Chondrocyte (in vitro differentiated cells): ENCODE measurements around the gene PPFIBP2. TPM values are rescaled to one million over a fixed set of nuclear protein-coding genes. Genes with fewer than 3 reads are reported as not detected.

Source experiments
- DNase-seq: peaks from one replicate; pipeline ENCODE4 v3.0.0; 2021; ENCODE audit warnings: mixed read lengths, low spot score
- H3K27ac Mint-ChIP-seq: one replicate; pipeline ENCODE4 v1.8.0; 2021; ENCODE audit warnings: mild to moderate bottlenecking, moderate library complexity, mixed read lengths; ENCODE audit not compliant: unreplicated experiment
- H3K27me3 Mint-ChIP-seq: 2 replicates; pipeline ENCODE4 v1.8.0; 2021; ENCODE audit warnings: low read depth, mixed read lengths
- H3K36me3 Mint-ChIP-seq: 2 replicates; pipeline ENCODE4 v1.8.0; 2021; ENCODE audit warnings: low read depth, mixed read lengths
- H3K4me1 Mint-ChIP-seq: 2 replicates; pipeline ENCODE4 v1.8.0; 2021; ENCODE audit warnings: low read depth, mild to moderate bottlenecking, mixed read lengths
- H3K4me3 Mint-ChIP-seq: one replicate; pipeline ENCODE4 v1.8.0; 2021; ENCODE audit warnings: mild to moderate bottlenecking, moderate library complexity, mixed read lengths; ENCODE audit not compliant: unreplicated experiment
- H3K9me3 Mint-ChIP-seq: 2 replicates; pipeline ENCODE4 v1.8.0; 2021; ENCODE audit warnings: low read depth, mixed read lengths
- total RNA-seq: library from RNA; stranded (reverse); gene quantifications from 3 replicates; pipeline ENCODE4 v1.2.1, GENCODE V29; 2021
- TF ChIP-seq, protein P1 (sequence below): fragments of 200-600 bp; sonication (generic); IDR thresholded peaks from 2 replicates; pipeline ENCODE4 v1.5.0; 2021; ENCODE audit warnings: antibody characterized with exemption, mild to moderate bottlenecking, moderate library complexity

Gene PPFIBP2
- total RNA-seq, 1 donor from 2014 or later = 90.8 TPM

DNA sequence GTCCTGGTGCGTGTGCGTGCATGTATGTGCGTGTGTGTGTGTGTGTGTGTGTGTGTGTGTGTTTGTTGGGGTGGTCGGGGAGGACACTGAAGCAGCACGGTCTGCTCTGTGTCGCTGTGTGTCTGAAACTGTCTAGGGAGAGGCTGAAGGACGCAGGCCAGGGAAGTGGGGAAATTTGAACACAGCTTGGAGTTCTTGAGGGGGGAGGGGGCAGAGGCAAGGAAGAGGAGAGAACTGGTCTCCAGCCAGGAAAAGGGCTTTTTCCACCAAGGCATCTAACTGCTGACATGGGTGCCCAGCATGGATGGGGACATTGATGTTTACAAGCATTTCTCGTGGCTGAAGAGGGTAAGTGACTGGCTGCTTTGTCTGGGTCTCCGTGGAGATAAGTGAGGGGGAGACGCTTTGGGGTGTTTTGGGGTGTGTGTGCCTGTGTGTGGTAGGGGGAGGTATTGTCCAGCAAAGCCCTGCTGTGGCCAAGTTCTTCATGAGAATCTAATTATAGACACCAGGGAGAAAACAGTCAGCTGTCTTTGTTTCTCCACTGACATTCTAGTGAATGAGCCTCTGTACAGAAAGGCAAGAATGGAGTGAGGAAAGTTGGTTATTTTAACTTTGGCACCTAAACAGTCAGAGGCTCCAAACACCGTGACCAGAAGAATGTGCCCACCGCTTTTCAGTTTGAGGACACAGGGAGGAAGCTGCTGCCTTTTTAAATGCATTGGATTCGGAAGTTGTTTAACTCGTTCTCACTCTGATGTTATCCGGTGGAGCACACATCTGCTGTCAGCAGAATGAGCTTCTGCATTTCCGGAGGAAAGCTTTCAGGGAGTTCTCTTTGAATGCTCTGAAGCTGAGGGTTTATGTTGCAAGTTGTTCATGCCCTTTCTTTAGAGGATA is 63.7 kb downstream of the PPFIBP2 start:
- Mint-ChIP-seq H3K27me3 (no peaks in the 10 kb centered on the region), H3K4me1 (peaks cover 98% of the 10 kb centered on the region), H3K27ac (peak overlapping the region; percentile 99), H3K9me3 (no peaks in the 10 kb centered on the region), H3K36me3 (no peaks in the 10 kb centered on the region), H3K4me3 (peak overlapping the region; percentile 88)
- TF ChIP-seq, protein P1, sequence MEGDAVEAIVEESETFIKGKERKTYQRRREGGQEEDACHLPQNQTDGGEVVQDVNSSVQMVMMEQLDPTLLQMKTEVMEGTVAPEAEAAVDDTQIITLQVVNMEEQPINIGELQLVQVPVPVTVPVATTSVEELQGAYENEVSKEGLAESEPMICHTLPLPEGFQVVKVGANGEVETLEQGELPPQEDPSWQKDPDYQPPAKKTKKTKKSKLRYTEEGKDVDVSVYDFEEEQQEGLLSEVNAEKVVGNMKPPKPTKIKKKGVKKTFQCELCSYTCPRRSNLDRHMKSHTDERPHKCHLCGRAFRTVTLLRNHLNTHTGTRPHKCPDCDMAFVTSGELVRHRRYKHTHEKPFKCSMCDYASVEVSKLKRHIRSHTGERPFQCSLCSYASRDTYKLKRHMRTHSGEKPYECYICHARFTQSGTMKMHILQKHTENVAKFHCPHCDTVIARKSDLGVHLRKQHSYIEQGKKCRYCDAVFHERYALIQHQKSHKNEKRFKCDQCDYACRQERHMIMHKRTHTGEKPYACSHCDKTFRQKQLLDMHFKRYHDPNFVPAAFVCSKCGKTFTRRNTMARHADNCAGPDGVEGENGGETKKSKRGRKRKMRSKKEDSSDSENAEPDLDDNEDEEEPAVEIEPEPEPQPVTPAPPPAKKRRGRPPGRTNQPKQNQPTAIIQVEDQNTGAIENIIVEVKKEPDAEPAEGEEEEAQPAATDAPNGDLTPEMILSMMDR = no peak
- no peak for DNase-seq

DNA sequence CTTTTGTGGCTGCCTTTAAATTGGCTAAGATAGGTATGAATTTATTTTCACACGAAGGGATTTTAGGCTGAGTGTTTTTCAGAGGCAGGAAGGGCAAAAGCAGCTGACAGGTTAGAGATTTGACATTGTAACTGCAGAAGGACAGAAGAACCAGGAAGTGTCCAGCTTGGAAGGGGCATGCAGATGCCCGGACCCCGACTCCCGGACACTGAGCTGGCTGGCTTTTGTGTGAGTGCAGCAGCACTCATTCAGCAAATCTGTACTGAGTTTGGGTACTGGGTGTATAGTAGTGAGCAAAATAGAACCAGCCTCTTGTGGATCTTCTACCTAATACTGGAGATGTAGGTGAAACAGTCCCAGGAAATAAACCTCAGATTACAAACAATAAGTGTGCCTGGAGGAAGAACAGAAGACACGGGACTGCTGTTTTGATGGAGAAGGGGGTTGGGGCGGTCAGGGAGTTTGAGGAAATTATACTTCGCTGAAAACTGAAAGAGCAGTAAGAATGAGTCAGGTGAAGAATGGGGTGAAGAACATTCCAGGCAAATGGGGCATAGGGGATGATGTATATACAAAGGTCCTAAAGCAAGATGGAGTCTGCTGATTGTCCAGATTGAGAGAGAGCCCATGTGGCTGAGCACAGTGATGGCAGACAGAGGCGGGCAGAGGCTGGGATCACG is 64.6 kb downstream of the PPFIBP2 start:
- H3K27ac Mint-ChIP-seq = peak overlapping the region; percentile 99
- H3K4me1 Mint-ChIP-seq = peaks cover 98% of the 10 kb centered on the region

DNA sequence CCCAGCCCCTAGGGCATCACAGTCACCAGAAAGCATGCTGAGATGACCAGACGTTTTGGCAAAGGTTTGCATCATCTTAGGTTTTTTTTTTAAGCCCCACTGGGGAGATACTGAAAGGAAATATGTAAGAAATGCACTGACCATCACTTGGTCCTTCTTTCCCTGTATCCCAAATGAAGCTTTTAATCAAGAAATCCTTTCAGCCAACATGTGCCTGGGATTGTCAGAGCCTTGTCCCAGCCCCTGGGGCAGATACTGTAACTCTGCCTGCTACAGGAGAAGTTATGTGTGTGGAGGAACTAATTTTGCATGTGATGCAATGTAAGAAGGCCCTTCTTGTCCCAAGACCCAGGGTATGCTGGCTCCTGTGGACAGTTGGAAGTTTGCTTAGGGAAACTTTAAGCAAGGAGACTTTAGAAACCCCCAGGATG is 65.6 kb downstream of the PPFIBP2 start:
- Mint-ChIP-seq H3K4me1 (peaks cover 98% of the 10 kb centered on the region), H3K9me3 (no peaks in the 10 kb centered on the region), H3K4me3 (peak overlapping the region; percentile 88), H3K27ac (peak overlapping the region; percentile 99), H3K36me3 (no peaks in the 10 kb centered on the region), H3K27me3 (no peaks in the 10 kb centered on the region)
- no peak for DNase-seq
- TF ChIP-seq, protein P1 = no peak

More for the DNA sequence above, 64.6 kb downstream of the PPFIBP2 start:
- no peak for DNase-seq
- Mint-ChIP-seq H3K36me3 (no peaks in the 10 kb centered on the region), H3K27me3 (no peaks in the 10 kb centered on the region), H3K9me3 (no peaks in the 10 kb centered on the region), H3K4me3 (peak overlapping the region; percentile 88)
- TF ChIP-seq, protein P1 = no peak

DNA sequence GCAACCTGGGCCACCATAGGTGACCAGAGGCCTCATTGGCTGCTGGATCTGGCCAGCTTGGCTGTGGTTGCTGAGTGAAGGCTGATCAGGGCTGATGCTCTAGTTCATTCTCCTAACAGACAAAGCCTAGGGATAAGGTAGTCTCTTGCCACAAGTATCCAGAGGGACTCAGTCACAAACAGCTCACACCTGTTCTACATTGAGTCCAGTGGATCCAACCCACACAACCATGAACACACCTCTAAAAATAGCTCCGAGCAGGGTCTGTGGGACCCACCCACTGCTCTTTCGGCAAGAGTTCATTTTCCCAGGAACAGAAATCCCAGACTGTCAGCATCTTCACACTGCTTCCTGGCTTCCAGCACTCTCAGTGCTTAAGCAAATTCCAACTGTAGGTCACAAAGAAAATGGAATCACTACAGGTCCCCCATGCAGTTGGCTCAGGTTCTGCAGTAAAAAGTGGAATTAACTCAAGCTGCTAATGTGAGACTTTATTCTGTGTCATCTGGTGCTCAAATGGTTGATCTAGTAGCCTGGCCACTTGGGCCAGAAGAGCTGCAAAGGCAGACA is 67.3 kb downstream of the PPFIBP2 start:
- H3K27ac Mint-ChIP-seq = peak overlapping the region; percentile 99
- H3K4me1 Mint-ChIP-seq = peaks cover 97% of the 10 kb centered on the region

More for the DNA sequence above, 67.3 kb downstream of the PPFIBP2 start:
- no peaks in the 10 kb centered on the region for H3K36me3 Mint-ChIP-seq
- no peaks in the 10 kb centered on the region for H3K27me3 Mint-ChIP-seq
- H3K9me3 Mint-ChIP-seq = no peaks in the 10 kb centered on the region
- TF ChIP-seq, protein P1 = no peak
- no peak for DNase-seq
- peak overlapping the region; percentile 44 for H3K4me3 Mint-ChIP-seq
